Activated CD8-positive, alpha-beta memory T cell treated with anti-CD3 and anti-CD28 coated beads for 48 hours (primary cell): Measurements from ENCODE around the gene MRPL33.

ENCODE experiments used
- DNase-seq, 3 experiments: peaks; one replicate each; pipeline ENCODE4 v3.0.0-alpha.2; 2020; ENCODE audit warnings: low read depth in 2 of 3, low spot score in 2 of 3

MRPL33 gene

GRCh38 chr2:27771548-27772335, at the start of gene MRPL33:
Gene MRPL33 (plus strand): TSS chr2:27771719. CDS start chr2:27771778, 59 bp downstream.
- peak; percentile 80 to 85 (median 82) for DNase-seq

GRCh38 chr2:27721884-27722485, 49.5 kb upstream of the MRPL33 start:
- DNase-seq: no peak

- DNase-seq: no peak
Observed at GRCh38 chr2:27723372-27724144, 48.0 kb upstream of the MRPL33 start.

- no peak for DNase-seq
Observed at GRCh38 chr2:27724191-27724590, 47.3 kb upstream of the MRPL33 start.

- no peak for DNase-seq
Observed at GRCh38 chr2:27724905-27725701, 46.4 kb upstream of the MRPL33 start.

GRCh38 chr2:27727257-27727656, 44.3 kb upstream of the MRPL33 start:
- DNase-seq: no peak

- no peak for DNase-seq
Observed at GRCh38 chr2:27728081-27728858, 43.2 kb upstream of the MRPL33 start.

GRCh38 chr2:27729198-27729597, 42.3 kb upstream of the MRPL33 start:
- DNase-seq: no peak

- no peak for DNase-seq
Observed at GRCh38 chr2:27729614-27730013, 41.9 kb upstream of the MRPL33 start.

GRCh38 chr2:27730261-27730662, 41.3 kb upstream of the MRPL33 start:
- DNase-seq: no peak

GRCh38 chr2:27730980-27731691, 40.4 kb upstream of the MRPL33 start:
- DNase-seq: no peak

GRCh38 chr2:27734305-27734704, 37.2 kb upstream of the MRPL33 start:
- DNase-seq: no peak

GRCh38 chr2:27735263-27735904, 36.1 kb upstream of the MRPL33 start:
- no peak for DNase-seq

GRCh38 chr2:27736031-27736889, 35.3 kb upstream of the MRPL33 start:
- no peak for DNase-seq

GRCh38 chr2:27736890-27737204, 34.7 kb upstream of the MRPL33 start:
- DNase-seq: no peak

- DNase-seq: no peak
Observed at GRCh38 chr2:27737676-27738348, 33.7 kb upstream of the MRPL33 start.

GRCh38 chr2:27738349-27739057, 33.0 kb upstream of the MRPL33 start:
- DNase-seq: no peak
